Keratinocyte (primary cell): ENCODE data around the gene NDUFAF4. TPM values are rescaled to one million over a fixed set of nuclear protein-coding genes. Genes with fewer than 3 reads are reported as not detected.

Source experiments
- DNase-seq: peaks from one replicate; pipeline ENCODE4 v3.0.0-alpha.2; 2011; ENCODE audit warnings: low read depth, missing footprints, low spot score
- FAIRE-seq: peaks from 2 replicates; lab custom pipeline; 2011; peaks lifted over from hg19 to GRCh38; lab: Jason Lieb, UNC
- H2AFZ ChIP-seq: 2 replicates; pipeline ENCODE4 v1.6.0; 2012; ENCODE audit warnings: low read length, control low read depth, inconsistent platforms; ENCODE audit not compliant: control insufficient read depth
- H3K27ac ChIP-seq: 2 replicates; pipeline ENCODE4 v1.5.1; 2011; ENCODE audit warnings: low read length; ENCODE audit not compliant: control insufficient read depth, insufficient read depth
- H3K27me3 ChIP-seq: 3 replicates; pipeline ENCODE4 v1.6.0; 2011; ENCODE audit warnings: low read length; ENCODE audit not compliant: control insufficient read depth, insufficient read depth; ENCODE audit errors: extremely low read depth
- H3K36me3 ChIP-seq, 2 experiments: 2 replicates in 1 of 2; 3 replicates in 1 of 2; pipeline ENCODE4 v1.5.1; 2011; ENCODE audit warnings: low read length in 2 of 2, mild to moderate bottlenecking in 1 of 2; ENCODE audit not compliant: control insufficient read depth in 2 of 2, insufficient read depth in 2 of 2; ENCODE audit errors: extremely low read depth in 1 of 2
- H3K4me1 ChIP-seq: 3 replicates; pipeline ENCODE4 v1.5.1; 2011; ENCODE audit warnings: low read length; ENCODE audit not compliant: control insufficient read depth, insufficient read depth; ENCODE audit errors: extremely low read depth
- H3K4me2 ChIP-seq: 3 replicates; pipeline ENCODE4 v1.6.0; 2011; ENCODE audit warnings: low read depth, low read length; ENCODE audit not compliant: control insufficient read depth, insufficient read depth; ENCODE audit errors: extremely low read depth
- H3K4me3 ChIP-seq, 3 experiments: fragments of 200-600 bp in 1 of 3; sonication (generic) in 1 of 3; 2 replicates in 2 of 3; 3 replicates in 1 of 3; pipeline ENCODE4 v1.5.1; 2011 to 2016; ENCODE audit warnings: low read length in 3 of 3, mild to moderate bottlenecking in 3 of 3, control low read depth in 2 of 3, inconsistent platforms in 1 of 3, low read depth in 1 of 3, mixed read lengths in 1 of 3, mixed run types in 1 of 3, moderate library complexity in 1 of 3; ENCODE audit not compliant: control insufficient read depth in 2 of 3, insufficient read depth in 2 of 3; ENCODE audit errors: extremely low read depth in 1 of 3
- H3K79me2 ChIP-seq: 2 replicates; pipeline ENCODE4 v1.6.0; 2012; ENCODE audit warnings: low read length; ENCODE audit not compliant: control insufficient read depth, insufficient read depth
- H3K9ac ChIP-seq: 3 replicates; pipeline ENCODE4 v1.6.0; 2011; ENCODE audit warnings: low read length; ENCODE audit not compliant: control insufficient read depth, insufficient read depth; ENCODE audit errors: extremely low read depth
- H3K9me1 ChIP-seq: 3 replicates; pipeline ENCODE4 v1.6.0; 2011; ENCODE audit warnings: low read length; ENCODE audit not compliant: control insufficient read depth, insufficient read depth; ENCODE audit errors: extremely low read depth
- H3K9me3 ChIP-seq: 2 replicates; pipeline ENCODE4 v1.5.1; 2012; ENCODE audit warnings: low read depth, low read length; ENCODE audit not compliant: control insufficient read depth
- H4K20me1 ChIP-seq: 3 replicates; pipeline ENCODE4 v1.6.0; 2011; ENCODE audit warnings: low read length; ENCODE audit not compliant: control insufficient read depth, insufficient read depth; ENCODE audit errors: extremely low read depth
- EZH2 ChIP-seq: IDR thresholded peaks from one replicate; pipeline ENCODE4 v1.6.1; 2012; ENCODE audit warnings: inconsistent platforms, mild to moderate bottlenecking, low read length, moderate library complexity
- dilution Hi-C: fragments of 300-500 bp; cut with MboI; formaldehyde crosslinking; loops from one replicate; pipeline ENCODE4 v1.7.0; 2020; ENCODE audit warnings: low sequenced_read_pairs; ENCODE audit not compliant: extremely low pct_ligation_motif_present
- polyA plus RNA-seq, 5 experiments: library from polyadenylated mRNA; depleted of rRNA in 3 of 5; stranded (reverse) in 3 of 5; stranded (forward) in 1 of 5; unstranded in 1 of 5; fragments of >200 nt; gene quantifications; 1 replicate in 1 of 5; 2 replicates in 3 of 5; 3 replicates in 1 of 5; pipeline versions ENCODE4 v1.2.1 to v1.2.3, GENCODE V29; 2011 to 2012; ENCODE audit warnings: missing spikeins in 2 of 5, low read depth in 1 of 5, low replicate concordance in 1 of 5
- TF ChIP-seq, protein P1 (sequence below), 3 experiments: IDR thresholded peaks in 1 of 3; conservative IDR thresholded peaks in 1 of 3; optimal IDR thresholded peaks in 1 of 3; 2 replicates in 2 of 3; 3 replicates in 1 of 3; pipeline versions ENCODE3 to v1.5.1; 2011; ENCODE audit warnings: low read length in 3 of 3, mild to moderate bottlenecking in 3 of 3, moderate library complexity in 2 of 3, control low read depth in 1 of 3, inconsistent platforms in 1 of 3; ENCODE audit not compliant: insufficient read depth in 2 of 3; ENCODE audit errors: extremely low read depth in 1 of 3

NDUFAF4 gene
- polyA plus RNA-seq, 1 donor (not counting 4 experiments of a cell fraction or from before 2014, with no cell fraction given): 68.3 TPM

DNA sequence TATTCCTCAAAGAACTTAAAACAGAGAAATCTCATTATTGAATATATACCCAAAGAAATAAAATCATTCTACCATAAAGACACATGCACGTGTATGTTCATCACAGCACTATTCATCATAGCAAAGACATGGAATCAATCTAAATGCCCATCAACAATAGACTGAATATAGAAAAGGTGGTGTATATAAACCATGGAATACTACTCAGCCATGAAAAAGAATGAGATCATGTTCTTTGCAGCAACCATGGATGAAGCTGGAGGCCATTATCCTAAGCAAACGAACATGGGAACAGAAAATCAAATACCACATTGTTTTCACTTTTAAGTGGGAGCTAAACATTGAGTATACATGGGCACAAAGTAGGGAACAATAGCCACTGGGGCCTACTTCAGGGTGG is 48.1 kb downstream of the NDUFAF4 start:
- H2AFZ ChIP-seq: no peak overlapping the region
- no peak for TF ChIP-seq EZH2
- TF ChIP-seq, protein P1, sequence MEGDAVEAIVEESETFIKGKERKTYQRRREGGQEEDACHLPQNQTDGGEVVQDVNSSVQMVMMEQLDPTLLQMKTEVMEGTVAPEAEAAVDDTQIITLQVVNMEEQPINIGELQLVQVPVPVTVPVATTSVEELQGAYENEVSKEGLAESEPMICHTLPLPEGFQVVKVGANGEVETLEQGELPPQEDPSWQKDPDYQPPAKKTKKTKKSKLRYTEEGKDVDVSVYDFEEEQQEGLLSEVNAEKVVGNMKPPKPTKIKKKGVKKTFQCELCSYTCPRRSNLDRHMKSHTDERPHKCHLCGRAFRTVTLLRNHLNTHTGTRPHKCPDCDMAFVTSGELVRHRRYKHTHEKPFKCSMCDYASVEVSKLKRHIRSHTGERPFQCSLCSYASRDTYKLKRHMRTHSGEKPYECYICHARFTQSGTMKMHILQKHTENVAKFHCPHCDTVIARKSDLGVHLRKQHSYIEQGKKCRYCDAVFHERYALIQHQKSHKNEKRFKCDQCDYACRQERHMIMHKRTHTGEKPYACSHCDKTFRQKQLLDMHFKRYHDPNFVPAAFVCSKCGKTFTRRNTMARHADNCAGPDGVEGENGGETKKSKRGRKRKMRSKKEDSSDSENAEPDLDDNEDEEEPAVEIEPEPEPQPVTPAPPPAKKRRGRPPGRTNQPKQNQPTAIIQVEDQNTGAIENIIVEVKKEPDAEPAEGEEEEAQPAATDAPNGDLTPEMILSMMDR (optimal IDR thresholded peaks at IDR 0.05 in 1 of 3, IDR thresholded peaks at IDR 0.05 in 1 of 3, conservative IDR thresholded peaks at IDR 0.05 in 1 of 3; ENCODE audit: extremely low read depth in 1 of 3, insufficient read depth in 2 of 3, low read length in 3 of 3): no peak
- no peak overlapping the region for H3K4me2 ChIP-seq
- H3K79me2 ChIP-seq: no peaks in the 10 kb centered on the region
- no peak overlapping the region for H3K4me3 ChIP-seq
- FAIRE-seq (no peak), DNase-seq (no peak)
- no peaks in the 10 kb centered on the region for H4K20me1 ChIP-seq
- no peaks in the 10 kb centered on the region for H3K9me3 ChIP-seq
- H3K9ac ChIP-seq: no peak overlapping the region
- dilution Hi-C loops: no loop called here
- H3K36me3 ChIP-seq: no peaks in the 10 kb centered on the region
- H3K27me3 ChIP-seq: no peaks in the 10 kb centered on the region
- no peaks in the 10 kb centered on the region for H3K4me1 ChIP-seq
- H3K27ac ChIP-seq: no peak overlapping the region
- H3K9me1 ChIP-seq: no peaks in the 10 kb centered on the region

DNA sequence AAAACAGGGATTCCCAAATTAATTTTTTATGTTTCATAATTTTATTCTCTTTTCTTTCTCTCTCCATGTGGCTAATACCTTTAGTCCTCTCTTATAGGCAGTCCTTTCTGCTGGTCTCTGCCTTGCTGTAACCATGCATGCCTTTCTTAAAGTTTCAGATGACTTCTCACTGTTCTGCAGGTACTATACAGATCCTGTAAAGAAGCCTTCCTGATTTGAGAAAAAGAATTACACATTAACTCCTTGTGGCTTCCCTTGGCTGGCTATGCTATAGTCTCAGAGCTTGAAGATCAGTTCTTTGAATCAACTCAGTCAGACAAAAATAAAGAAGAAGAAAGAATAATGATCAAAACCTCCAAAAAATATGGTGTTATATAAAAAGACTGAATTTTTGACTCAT is 53.2 kb downstream of the NDUFAF4 start:
- Histone ChIP-seq H3K4me2 (no peak overlapping the region), H3K9me1 (no peaks in the 10 kb centered on the region), H3K79me2 (no peaks in the 10 kb centered on the region), H2AFZ (no peak overlapping the region), H3K36me3 (no peaks in the 10 kb centered on the region), H3K9me3 (no peaks in the 10 kb centered on the region), H3K27ac (no peak overlapping the region), H3K4me1 (no peaks in the 10 kb centered on the region), H3K27me3 (no peaks in the 10 kb centered on the region), H3K4me3 (no peak overlapping the region), H3K9ac (no peak overlapping the region), H4K20me1 (no peaks in the 10 kb centered on the region)
- dilution Hi-C loops: no loop called here
- FAIRE-seq (no peak), DNase-seq (no peak)
- no peak for TF ChIP-seq EZH2
- TF ChIP-seq, protein P1 (optimal IDR thresholded peaks at IDR 0.05 in 1 of 3, IDR thresholded peaks at IDR 0.05 in 1 of 3, conservative IDR thresholded peaks at IDR 0.05 in 1 of 3; ENCODE audit: extremely low read depth in 1 of 3, insufficient read depth in 2 of 3, low read length in 3 of 3): no peak
